SKM-1 (cell line): ENCODE data around the gene GRIK4.

Experiments used
- DNase-seq: peaks from one replicate; lab custom pipeline; 2025; ENCODE audit not compliant: unreplicated experiment; lab: John Stamatoyannopoulos, UW

The GRIK4 gene

DNA sequence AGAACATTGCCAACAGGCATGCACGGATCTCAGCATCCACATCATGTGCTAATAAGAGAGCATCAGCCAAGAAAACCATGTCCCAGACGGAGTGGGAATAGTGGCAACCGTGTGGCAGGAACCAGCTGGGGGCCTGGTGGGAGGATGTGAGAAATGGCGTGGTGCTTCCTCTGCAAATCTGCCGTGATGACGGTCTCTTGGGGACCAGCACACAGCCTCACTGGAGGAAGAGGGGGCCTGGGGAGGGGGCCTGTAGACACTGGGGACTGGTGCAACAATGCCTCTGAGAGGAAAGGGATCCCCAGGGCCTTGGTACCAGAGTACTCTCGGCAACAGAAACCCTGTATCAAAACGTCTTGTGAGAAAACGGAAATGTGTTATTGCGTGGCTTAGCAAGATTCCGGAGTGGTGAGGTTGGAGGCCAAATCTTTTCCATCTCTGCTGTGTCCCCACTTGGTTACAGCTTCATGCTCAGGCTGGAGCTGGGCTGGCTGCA is 358.0 kb downstream of the GRIK4 start:
- DNase-seq: no peak

DNA sequence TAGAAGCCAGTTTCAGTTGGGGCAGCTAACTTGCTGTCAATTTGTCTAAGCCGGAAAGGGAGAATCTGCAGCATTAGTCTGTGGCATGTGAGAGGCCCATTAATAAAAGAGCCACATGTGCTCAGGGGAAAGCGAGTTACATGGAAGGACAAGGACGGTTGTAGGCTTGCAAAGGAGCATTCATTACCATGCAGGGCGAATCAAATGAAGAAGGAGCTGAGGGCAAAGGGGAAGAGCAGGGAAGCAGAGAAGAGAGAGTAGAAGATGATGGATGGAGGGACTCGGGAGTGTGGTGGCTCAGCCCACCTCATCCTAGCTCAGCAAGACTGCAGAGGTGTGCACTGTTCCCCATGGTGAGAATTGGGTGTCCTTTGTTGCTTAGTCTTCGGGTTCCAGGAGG is 359.6 kb downstream of the GRIK4 start:
- no peak for DNase-seq

- no peak for DNase-seq
Observed at GRCh38 chr11:120871924-120872323, 360.4 kb downstream of the GRIK4 start.

DNA sequence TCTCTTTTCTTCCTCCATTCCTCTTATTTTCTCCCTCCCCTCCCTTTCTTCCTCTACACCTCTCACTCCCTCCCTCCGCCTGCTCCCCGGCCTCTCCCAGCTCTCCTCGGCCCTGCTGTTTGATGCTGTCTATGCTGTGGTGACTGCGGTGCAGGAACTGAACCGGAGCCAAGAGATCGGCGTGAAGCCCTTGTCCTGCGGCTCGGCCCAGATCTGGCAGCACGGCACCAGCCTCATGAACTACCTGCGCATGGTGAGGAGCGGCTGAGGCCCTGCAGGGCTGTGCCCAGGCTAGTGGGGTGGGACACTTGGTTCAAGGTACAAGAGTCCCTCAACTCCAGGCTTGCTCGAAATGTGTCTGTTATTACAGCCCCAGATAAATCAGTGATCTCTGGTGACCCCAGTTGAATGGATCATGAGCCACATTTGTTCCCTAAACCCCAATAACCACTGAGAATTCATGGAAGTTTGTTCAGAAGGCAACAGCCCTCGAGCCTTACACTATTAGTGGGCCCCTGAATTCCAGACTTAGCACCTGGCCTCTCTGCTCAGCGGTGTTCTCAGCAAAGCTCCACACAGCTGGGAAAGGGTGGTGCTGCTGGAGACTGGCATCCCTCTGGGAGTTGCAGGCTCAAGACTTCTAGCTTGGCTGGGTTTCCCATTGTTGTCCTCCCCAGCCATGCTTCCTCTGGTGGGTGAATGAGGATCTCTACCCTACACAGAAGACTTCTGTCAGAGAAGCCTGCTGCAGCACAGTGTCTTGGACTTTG is 362.6 kb downstream of the GRIK4 start:
- no peak for DNase-seq

DNA sequence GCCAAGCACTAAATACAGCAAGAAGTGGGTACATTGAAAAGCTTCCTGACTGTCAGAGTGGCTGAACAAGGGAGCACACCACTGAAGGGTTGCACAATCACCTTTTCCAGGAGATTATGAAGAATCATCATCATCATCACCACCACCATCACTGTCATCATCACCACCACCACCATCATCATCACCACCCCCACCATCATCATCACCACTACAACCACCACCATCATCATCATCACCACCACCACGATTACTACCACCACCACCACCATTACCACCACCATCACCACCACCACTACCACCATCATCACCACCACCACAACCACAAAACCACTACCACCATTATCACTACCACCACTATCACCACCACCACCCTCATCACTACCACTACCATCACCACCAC is 364.4 kb downstream of the GRIK4 start:
- DNase-seq: no peak

- DNase-seq: no peak
Observed at GRCh38 chr11:120877746-120878365, 366.3 kb downstream of the GRIK4 start.

DNA sequence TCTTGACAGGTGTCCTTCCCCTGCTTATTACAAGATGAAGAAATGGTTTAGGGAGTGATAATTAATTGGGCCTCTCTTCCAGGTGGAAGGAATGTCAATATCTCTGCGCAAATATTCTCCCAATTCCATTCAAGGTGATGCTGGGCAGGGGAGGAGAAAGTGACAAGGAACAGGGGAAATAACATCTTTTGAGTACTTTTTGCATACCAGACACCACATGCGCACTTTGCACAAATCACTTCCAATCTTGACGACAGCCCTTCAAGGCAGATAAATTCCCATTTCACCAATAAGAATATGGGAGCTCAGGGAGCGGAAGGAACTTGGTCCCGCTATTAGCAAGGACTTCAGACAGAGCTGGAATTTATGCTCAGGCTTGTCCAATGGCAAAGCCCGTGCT is 367.2 kb downstream of the GRIK4 start:
- no peak for DNase-seq

GRCh38 chr11:120880498-120881175 is 369.1 kb downstream of the GRIK4 start:
- no peak for DNase-seq

- no peak for DNase-seq
Observed at GRCh38 chr11:120881596-120881995, 370.0 kb downstream of the GRIK4 start.

- no peak for DNase-seq
Observed at GRCh38 chr11:120882175-120882574, 370.6 kb downstream of the GRIK4 start.

DNA sequence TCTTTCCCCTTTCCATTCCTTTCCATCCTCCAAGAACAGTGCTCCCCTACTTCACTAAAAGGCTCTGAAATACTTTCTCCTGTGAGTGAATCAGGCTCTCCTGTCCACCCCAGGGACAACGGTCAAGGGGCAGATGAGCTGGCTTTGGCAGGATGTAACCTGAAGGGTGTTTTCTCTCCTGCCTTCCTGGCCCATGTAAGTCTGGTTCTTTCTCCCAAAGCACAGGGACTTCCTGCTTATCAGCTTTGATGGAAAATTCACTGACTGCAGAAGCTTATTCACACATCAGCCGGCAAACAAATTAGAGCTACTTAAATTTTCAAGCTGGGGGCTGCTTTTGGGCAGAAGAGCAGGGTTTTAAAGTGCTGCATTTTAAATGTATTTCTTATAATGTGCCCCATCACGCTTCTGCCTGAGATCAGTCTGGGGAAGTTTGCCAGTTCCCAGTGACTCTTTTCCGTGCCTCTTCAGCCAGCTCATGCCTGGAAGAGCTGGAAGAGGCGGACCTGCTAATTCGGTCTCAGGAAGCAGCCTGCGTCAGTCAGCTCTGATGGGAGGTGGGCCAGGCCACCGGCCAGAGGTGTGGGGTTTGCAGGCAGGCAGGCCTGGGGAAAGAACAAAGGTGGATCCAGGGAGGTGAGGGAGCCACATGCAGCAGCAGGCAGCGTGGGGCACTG is 372.0 kb downstream of the GRIK4 start:
- DNase-seq: no peak

- no peak for DNase-seq
Observed at GRCh38 chr11:120884154-120885020, 372.8 kb downstream of the GRIK4 start.

- DNase-seq: no peak
Observed at GRCh38 chr11:120890609-120891320, 379.2 kb downstream of the GRIK4 start.

DNA sequence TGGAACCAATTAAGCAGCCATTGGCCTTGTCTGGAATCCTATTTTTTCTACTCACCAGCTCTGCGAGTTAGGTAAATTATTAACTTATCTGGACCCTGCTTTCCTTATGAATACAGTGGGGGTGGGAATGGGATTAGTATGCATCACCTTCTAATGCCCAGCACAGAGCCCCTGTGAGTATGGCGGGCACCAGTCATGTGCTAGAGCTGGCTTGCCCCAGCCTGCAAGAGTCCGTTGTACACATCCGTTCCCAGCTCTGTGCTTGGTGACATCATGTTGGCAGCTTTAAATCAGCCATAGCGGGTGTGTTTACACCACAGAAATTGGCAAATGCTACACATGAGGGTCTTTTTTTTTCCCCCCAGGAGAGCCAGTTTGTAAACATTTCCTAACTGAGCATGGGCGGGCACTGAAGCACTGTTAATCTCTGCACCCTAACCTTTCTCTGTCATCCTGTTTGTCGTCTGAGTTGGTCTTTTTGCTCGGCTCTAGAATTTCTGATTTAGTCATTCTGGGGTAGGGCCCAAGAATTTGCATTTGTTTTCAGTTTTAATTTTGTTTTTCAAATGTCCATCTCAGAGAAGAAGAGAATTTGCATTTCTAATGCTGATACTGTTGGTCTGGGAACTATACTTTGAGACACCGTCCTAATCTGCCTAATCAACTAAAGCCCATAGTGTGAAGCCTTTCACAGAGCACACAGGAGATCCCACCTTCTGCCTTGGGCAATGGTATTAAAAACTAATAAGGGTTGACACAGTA is 382.1 kb downstream of the GRIK4 start:
- DNase-seq: no peak

- DNase-seq: no peak
Observed at GRCh38 chr11:120894202-120894985, 382.8 kb downstream of the GRIK4 start.

DNA sequence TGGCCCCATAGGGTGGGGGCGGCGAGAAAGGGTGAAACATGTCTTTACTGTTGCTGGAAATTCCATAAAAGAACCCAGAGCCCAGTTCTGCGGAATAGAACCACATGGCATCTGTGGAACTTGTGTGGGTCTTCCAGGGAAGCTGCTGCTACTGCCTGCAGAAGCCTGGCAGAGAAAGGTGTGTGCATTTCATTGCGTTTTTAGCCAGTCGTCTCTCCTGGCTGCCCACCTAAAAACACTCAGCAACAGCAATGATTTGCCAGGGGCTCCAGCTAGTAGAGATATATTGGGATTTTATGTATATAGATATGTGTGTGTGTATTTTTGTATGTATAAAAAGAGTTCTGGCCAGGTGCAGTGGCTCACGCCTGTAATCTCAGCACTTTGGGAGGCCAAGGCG is 385.1 kb downstream of the GRIK4 start:
- no peak for DNase-seq

DNA sequence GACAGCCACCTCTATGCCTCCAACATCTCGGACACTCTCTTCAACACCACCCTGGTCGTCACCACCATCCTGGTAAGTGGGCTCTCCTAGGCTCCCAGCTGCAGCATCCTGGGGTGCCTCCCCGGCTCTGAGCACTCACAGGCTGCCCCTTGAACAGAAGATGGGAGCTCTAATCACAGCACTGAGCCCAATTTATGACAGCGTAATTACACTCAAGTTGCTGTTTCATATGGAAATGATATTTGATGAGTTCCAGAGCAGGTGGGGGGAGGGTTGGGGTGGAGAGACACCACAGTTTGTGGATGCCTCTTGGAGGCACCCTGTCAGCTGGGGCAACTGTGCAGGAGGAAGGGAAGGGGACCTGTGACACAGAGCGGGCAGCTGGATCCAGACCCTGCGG is 387.0 kb downstream of the GRIK4 start:
- DNase-seq: no peak

- no peak for DNase-seq
Observed at GRCh38 chr11:120899720-120900119, 388.2 kb downstream of the GRIK4 start.
